GM12891 (cell line): ENCODE data around the gene ABCC3.

Experiments used
- POLR2A ChIP-seq: IDR thresholded peaks from 2 replicates; pipeline ENCODE4 v1.6.1; 2011; ENCODE audit warnings: low read depth, low read length, control low read depth
- TAF1 ChIP-seq: IDR thresholded peaks from 2 replicates; pipeline ENCODE4 v1.6.1; 2011; ENCODE audit warnings: low read depth, low read length, control low read depth

- TF ChIP-seq POLR2A (no peak), TAF1 (no peak)
Measured at GRCh38 chr17:50598487-50598886, 36.2 kb upstream of the ABCC3 start.
